Activated CD4-positive, alpha-beta T cell treated with anti-CD3 and anti-CD28 coated beads for 4 hours (primary cell): ENCODE data around the gene EHBP1L1.
"Not testable (repeated sequence)": the region's sequence is repeated elsewhere in the genome, so short reads cannot be mapped to it uniquely, and the experiment has no call there.

Source experiments
- DNase-seq, 2 donors: peaks; one replicate each; pipeline ENCODE4 v3.0.0-alpha.2; 2020

Gene EHBP1L1

GRCh38 chr11:65562788-65563187 is 13.1 kb upstream of the EHBP1L1 start:
- no peak for DNase-seq

- DNase-seq: no peak
Measured at GRCh38 chr11:65563601-65564000, 12.3 kb upstream of the EHBP1L1 start.

- not testable (repeated sequence) for DNase-seq
Measured at GRCh38 chr11:65564879-65565559, 10.8 kb upstream of the EHBP1L1 start.

DNA sequence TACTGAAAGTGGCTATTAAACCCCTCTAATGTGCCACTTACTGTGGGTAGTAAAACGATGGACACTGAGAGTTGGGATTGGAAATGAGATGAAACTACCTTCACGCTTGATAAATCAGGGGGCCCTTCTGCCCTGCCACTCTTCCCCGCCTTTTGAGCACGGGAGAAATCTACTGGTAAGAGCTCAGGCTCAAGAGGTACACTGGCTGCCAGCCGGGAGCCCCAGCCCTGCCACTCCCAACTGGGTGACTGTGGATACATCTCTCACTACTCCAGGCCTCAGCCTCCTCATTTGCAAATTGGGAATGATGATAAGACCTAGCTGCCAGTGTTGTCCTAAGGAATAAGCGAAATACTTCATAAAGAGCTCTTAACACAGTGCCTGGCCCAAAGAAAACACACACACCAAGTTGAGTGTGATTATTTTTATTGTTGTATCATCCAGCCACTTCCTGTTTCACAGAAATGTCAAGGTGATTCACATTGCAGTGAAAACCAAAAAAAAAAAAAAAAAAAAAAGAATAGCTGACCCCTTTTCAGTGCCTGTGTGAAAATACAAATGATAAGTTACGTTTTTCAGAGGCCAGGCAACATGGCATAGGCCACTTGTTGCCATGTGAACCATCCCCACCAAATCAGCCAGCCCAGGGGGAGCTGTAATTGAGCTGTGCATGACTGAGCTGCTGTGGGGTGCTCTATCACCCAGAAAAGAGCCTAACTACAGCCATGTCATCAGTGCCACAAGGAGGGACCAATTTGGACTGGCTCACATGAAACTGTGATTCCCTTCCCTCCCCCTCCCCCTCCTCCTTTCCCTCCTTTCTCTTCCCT is 10.0 kb upstream of the EHBP1L1 start:
- DNase-seq: no peak

DNA sequence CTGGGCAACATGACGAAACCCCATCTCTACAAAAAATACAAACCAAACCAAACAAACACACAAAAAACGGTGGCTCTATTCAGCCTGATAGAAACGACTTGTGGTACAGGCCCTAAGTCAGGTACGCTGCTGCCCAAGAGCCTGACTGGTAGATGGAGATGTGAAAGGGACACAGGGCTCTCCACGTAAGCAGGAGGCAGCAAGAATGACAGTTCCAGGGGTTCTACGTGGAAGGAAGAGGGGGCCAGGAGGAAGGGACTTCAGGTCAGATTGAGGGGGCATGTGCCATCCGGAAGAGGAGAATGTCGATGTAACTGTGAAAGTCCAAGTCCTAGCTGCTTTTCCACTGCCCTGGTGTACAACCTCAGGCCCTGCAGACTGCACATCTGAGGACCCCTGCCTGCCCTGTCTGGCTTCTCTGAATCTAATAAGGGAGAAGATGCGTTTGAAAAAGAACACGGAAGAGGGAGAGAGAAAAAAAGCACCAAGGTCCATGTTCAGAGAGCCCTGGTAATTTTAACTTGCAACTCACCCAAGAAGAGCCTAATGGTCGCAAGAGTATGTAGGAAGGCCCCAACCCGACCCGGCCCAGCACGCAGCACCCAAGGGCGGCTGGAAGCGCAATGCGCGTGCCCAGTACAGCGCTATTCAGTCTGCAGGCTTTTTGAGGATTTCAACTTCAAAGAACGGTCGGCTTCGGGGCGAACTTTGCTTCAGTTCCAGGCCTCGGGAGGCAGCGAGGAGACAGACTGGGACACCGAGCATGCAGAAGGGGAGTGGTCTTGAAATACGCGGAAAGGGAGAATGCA is 6.5 kb upstream of the EHBP1L1 start:
- no peak for DNase-seq

DNA sequence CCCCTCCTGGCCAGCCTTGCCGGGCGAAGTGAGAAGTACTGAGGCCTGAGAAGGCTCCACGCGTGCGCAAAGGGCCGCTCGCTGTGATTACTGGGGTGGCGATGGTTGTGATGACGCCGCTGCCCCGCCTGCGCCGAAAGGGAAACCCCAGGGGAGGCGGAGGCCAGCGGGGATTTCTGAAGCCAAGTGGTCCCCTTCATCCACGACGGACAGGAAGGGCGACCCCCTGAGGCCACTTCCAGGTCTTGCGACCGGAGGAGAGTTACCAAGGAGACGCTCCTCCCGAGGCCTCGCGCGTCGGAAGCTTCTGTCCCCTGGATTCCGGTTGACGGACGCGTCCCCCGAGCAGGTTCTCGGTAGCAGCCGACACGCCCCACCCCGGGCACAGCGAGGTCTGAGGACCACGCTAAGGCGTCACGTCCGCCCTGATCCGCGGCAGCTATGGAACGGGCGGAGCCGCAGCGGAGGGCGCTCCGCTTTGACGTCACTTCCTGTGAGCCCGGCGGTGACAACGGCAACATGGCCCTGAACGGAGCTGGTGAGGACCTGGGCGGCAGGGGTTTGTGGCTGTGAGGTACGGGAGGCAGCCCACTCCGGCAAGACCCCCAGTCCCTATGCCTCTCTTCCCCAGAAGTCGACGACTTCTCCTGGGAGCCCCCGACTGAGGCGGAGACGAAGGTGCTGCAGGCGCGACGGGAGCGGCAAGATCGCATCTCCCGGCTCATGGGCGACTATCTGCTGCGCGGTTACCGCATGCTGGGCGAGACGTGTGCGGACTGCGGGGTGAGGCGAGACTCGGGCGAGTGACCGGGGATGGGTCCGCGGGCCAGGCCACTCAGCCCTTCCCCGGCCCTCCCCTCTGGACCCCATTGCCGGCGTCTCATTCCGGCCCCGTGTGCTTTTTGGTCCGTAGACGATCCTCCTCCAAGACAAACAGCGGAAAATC is 5.6 kb upstream of the EHBP1L1 start, which contains the start of gene ZNRD2:
Gene ZNRD2 (plus strand): TSS at position 505 of the 946 bp plus-strand sequence. CDS start 15 bp downstream, at position 520.
- DNase-seq: peak; percentile 97 to 99

- no peak for DNase-seq
Measured at GRCh38 chr11:65571420-65571819, 4.4 kb upstream of the EHBP1L1 start.

GRCh38 chr11:65571940-65572339 is 3.9 kb upstream of the EHBP1L1 start:
- no peak for DNase-seq

- DNase-seq: peak; percentile 86 to 90
Measured at GRCh38 chr11:65572356-65573051, 3.3 kb upstream of the EHBP1L1 start, which contains the start of gene FAM89B. Gene FAM89B, plus strand, starts transcription at chr11:65572538. Its CDS starts 132 bp downstream, at chr11:65572670.

GRCh38 chr11:65573391-65574079 is 2.3 kb upstream of the EHBP1L1 start:
- no peak for DNase-seq

- DNase-seq: peak; percentile 79 to 84
Measured at GRCh38 chr11:65574109-65574810, 1.6 kb upstream of the EHBP1L1 start.

GRCh38 chr11:65574811-65575567 is 864 bp upstream of the EHBP1L1 start:
- DNase-seq: no peak

DNA sequence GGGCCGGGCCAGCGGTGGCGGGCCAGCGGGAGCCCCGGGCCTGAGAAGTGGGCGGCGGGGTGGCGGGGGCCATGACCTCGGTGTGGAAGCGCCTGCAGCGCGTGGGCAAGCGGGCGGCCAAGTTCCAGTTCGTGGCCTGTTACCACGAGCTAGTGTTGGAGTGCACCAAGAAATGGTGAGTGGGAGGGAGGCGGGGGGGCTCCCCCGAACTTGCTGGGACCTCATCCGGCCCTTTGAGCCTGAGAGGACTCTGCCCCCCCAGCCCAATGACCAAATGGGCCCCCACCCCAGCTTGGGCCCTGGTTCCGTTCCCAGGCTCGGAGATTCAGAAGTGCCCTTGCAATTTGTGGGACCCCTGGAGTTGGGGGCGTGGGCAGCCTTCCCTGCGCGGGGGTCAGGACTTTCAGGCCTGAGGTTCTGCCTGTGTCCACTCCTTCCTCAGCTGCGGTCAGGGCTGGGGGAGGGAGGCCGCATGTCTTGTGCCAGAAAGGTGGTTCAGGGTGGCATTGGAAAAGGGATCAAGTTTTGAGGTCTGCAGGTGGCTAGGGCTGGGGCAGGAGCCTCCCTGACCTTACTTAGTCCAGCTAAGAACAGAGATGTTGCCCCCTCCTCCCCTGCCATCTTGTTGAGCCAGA is 496 bp downstream of the EHBP1L1 start:
- DNase-seq: no peak

GRCh38 chr11:65576867-65577755 is 1.3 kb downstream of the EHBP1L1 start:
- DNase-seq: no peak

DNA sequence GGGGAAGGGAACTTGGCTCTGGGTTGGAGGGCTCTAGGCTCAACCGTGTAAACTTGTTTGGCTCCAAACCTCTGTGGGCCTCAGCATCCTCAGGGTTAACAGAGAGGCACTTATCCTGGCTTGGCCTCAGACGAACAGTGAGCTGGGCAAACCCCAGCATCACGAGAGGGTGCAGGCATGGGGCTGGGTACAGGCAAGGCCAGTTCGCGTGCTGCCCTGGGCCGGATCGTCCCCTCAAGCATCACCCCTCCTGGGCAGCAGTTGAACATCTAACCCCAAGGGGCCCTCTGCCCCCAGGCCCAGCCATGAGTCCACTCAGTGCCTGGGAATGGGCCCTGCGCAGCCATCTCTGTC is 1.9 kb downstream of the EHBP1L1 start:
- no peak for DNase-seq

GRCh38 chr11:65578134-65578533 is 2.3 kb downstream of the EHBP1L1 start:
- DNase-seq: no peak

DNA sequence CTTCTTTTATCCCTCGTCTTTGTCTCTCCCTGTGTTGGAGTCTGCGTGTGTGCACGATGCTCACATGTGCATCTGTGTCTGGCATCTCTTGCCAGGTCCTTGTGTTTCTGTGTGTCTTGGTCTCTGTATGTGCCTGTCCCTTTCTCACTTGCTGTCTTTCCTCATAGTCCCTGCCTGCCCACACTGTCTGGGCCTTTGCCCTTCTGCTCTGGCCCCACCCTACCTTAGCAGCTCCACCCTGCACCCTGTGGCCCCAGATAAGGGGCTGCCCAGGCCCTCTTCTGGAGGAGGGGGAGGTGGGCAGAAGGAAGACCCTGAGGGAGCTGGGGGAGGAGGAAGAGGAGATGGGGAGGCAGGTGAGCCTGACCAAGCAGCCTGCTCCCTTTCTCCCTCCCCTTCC is 2.8 kb downstream of the EHBP1L1 start:
- DNase-seq: no peak

DNA sequence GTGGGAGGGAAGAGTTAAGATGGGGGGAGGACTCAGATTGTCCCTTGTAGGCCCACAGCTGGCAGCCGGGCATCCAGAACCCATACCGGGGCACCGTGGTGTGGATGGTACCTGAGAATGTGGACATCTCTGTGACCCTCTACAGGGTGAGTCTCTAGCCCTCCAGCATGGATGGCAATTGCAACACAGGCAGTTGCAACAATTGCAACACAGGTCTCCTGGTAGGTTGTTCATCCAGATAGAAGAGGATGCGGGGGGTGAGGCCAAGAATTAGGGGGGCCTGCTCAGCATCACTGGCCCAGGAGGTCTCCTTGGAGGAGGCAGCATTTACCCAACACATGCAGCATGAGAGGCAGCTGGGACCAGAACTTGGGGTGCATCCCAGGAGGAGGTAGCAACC is 3.4 kb downstream of the EHBP1L1 start:
- no peak for DNase-seq
